SIG-M5 treated with dmso at 0.1 percent for 504 hours (cell line): ENCODE measurements around the gene FBXL22.
"Not testable (repeated sequence)": the region's sequence is repeated elsewhere in the genome, so short reads cannot be mapped to it uniquely, and the experiment has no call there.

Experiments
- DNase-seq: peaks from one replicate; lab custom pipeline; 2025; ENCODE audit not compliant: unreplicated experiment; lab: John Stamatoyannopoulos, UW

FBXL22 gene

DNA sequence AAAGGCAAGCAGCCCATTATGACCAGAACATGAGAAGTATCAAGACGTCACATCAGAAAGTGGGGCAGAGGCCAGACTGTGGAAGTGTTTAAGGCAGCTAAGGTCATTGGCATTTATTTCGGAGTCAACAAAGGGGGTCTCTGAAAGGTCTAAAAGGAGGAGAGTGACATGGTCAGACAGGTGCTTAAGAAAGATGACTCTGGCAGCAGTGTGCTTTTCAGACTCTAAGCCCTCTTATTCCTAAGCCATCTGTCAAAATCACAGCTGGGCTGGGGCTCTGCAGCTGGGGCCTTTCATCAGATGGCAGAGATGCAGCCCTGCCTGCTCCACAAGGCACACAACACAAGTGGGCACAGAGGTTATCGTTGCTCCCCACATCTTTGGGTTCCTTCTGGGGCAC lies 14.0 kb downstream of the FBXL22 start:
- DNase-seq, result no peak

DNA sequence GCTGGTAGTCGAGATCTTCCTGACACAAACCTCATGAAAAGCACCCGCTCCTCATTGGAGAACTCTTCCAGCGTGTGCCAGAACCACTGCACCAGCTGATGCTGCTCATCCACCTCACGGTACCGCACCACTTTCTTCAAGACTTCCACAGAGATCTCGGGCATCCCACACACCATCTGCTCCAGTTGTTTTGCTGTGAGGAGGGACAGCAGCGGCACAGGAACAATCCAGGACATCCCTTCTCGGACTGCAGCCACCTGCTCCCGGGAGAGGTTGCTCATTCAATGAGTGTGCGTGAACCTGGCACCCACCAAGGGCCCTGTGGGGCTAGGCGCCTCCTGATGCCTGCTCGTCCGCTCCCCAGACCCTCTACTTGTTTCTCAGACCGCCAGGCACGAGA lies 15.1 kb downstream of the FBXL22 start:
- no peak for DNase-seq

DNA sequence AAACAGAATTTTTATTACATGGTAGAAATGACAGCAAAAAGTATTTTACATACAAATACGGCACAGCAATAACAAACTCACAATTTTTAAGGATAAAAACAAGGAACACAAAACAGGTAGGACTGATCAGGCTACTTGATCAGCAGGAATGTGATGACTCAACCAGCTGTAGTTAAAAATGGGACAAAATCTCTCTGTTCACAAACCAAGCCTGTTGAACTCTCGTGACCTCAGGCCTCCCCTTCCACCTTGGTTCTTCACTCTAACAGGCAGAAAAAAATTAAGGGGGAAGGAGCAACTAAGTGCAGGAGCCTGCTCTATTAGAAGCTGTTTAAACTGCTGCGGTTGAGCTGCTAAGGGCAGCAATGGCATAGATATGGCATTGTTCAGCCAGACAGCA lies 18.7 kb downstream of the FBXL22 start:
- no peak for DNase-seq

DNA sequence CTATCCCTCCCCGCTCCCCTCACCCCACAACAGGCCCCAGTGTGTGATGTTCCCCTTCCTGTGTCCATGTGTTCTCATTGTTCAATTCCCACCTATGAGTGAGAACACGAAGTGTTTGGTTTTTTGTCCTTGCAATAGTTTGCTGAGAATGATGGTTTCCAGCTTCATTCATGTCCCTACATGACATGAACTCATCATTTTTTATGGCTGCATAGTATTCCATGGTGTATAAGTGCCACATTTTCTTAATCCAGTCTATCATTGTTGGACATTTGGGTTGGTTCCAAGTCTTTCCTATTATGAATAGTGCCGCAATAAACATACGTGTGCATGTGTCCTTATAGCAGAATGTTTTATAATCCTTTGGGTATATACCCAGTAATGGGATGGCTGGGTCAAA lies 20.0 kb downstream of the FBXL22 start:
- DNase-seq, result not testable (repeated sequence)

DNA sequence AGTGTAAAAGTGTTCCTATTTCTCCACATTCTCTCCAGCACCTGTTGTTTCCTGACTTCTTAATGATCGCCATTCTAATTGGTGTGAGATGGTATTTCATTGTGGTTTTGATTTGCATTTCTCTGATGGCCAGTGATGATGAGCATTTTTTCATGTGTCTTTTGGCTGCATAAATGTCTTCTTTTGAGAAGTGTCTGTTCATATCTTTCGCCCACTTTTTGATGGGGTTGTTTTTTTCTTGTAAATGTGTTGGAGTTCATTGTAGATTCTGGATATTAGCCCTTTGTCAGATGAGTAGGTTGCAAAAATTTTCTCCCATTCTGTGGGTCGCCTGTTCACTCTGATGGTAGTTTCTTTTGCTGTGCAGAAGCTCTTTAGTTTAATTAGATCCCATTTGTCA lies 20.4 kb downstream of the FBXL22 start:
- not testable (repeated sequence) for DNase-seq

DNA sequence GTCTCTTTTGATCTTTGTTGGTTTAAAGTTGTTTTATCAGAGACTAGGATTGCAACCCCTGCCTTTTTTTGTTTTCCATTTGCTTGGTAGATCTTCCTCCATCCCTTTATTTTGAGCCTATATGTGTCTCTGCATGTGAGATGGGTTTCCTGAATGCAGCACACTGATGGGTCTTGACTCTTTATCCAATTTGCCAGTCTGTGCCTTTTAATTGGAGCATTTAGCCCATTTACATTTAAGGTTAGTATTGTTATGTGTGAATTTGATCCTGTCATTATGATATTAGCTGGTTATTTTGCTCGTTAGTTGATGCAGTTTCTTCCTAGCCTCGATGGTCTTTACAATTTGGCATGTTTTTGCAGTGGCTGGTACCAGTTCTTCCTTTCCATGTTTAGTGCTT lies 23.6 kb downstream of the FBXL22 start:
- not testable (repeated sequence) for DNase-seq

DNA sequence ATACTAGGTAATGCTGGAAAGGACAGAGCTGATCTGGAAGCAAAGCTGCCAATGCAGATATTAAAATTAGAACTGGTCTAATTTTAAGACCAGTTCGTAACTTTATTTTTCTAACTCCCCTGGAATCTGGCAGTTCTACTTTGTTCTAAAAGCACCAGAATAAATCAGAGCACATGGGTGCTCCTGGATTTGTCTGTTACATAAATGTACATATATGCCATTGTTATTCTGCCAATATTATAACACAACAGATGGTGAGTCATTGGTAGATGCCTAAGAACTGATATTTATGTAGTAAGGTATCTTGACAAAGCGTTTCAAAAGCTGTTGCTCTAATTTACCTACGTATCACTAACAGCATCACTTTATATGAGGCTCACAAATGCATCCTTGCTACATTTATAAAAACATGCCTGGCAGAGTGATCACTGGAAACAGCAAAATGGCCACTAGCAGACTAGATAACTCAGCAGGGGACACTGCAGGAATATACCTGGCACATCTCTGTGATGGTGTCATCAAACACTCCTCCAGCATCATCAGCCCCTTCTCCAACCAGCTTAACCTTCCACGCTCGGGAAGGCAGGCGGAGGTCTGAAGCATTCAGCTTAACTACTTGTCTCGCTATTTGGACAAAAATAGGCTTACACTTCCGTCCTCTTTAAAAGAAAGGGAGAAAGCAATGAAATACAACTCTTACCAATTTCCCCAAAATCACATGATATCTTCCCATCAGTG lies 26.2 kb downstream of the FBXL22 start:
- no peak for DNase-seq

DNA sequence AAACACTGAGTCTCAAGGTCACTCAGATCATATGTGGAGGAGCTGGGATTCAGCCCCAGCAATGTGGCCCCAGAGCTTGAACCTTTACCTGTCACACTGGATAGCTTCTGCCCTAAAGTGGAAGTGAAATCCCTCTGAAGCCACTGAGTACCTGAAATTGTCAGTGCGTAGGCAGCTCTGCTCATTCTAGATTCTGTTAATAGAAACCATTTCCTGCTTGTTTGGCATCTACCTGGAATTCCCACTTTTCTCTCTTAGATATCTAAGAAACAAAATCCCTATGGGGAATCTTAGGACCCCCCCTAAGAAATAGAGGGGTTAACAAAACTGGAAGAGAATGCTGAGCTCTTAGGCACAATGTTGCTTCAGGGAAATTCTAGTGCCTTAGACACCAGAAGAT lies 29.8 kb downstream of the FBXL22 start:
- DNase-seq, result no peak

DNA sequence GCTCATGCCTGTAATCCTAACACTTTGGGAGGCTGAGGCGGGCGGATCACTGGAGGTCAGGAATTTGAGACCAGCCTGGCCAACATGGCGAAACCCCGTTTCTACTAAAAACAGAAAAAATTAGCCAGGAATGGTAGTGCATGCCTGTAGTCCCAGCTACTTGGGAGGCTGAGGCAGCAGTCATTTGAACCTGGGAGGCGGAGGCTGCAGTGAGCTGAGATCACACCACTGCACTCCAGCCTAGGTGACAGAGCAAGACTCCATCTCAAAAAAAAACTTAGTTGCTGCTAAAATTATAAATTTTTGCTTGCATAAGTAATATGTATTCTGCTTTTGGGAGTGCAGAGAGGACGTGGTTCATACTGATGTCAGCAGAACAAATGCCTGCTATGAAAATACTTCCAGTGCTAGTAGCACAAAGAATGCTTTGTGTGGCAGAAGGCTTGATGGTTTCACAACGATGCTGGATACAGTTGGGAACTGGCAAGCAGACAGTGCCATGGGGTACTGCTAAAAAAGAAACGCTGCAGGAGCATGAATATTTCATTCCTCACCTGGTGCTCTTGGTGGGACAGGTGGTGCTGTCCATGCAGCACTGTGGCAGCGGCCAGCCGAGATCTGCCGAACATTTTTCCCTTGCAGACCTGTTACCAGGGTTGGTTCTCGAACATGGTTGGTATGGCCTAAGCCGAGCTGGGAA lies 31.1 kb downstream of the FBXL22 start:
- DNase-seq, result no peak

DNA sequence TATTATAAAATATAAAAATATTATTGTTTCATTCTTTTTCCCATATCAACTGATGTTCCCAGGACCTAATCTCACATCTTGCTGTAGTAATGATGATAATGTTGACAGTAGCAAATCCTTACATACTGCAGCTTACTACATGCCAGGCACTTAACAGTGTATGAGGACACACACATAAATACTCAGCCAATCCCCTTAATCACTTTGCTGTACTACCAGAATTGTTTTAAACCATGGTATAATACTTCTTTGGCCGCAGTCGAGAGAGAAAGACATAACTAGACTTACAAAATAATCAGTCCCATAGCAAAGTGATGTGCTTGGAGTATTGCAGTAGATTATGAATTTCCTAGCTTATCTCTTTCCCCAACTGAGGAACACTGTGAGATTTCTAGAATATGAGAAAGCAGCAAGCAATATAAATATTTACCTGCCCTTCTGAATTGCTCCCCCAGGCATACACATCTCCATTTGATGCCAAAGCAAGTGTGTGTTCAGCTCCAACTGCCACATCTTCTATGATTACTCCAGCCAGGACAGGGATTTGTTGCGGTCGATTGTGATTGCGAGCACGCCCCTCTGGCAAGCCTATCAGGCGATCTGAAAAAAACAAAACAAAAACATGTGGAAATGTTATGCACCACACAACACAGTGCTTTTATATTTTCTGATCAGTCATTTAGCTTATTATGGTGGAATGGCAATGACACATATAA lies 33.0 kb downstream of the FBXL22 start:
- no peak for DNase-seq

DNA sequence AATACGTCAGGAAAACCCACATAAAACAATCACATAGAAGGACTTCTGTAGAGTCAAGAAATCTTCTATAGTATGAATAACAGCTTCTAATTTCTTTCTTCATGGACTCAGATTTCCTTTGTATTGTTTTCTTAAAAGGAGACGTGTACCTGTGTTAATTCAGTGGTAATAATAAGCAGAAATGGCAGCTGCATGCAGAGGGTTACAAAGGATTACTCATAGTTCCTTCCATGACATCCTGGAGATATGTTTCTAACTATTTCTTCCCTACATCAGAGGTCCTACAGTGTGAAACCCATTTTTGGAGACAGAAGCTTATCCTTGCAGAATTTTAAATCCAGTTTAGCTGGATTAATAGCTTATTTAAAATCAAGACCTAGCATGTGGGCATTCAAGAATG lies 36.1 kb downstream of the FBXL22 start:
- DNase-seq, result no peak

DNA sequence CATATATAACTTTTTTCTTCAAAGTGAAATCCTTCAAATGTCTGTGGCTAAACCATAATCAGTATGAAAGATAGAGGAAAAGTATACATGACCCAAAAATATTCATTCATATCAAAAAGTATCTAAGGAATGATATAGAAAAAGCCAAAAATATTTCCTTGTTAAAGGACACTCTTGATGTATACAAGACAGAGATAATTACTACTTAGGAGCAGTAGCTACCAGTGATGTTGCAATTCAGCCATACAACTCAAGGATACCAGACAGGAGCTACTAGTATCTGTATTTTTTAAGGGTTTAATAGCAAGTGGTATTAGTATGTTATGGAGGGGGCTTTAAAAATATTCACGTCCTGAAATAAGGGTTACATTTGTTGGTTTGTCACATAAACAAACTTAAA lies 37.0 kb downstream of the FBXL22 start:
- no peak for DNase-seq

DNA sequence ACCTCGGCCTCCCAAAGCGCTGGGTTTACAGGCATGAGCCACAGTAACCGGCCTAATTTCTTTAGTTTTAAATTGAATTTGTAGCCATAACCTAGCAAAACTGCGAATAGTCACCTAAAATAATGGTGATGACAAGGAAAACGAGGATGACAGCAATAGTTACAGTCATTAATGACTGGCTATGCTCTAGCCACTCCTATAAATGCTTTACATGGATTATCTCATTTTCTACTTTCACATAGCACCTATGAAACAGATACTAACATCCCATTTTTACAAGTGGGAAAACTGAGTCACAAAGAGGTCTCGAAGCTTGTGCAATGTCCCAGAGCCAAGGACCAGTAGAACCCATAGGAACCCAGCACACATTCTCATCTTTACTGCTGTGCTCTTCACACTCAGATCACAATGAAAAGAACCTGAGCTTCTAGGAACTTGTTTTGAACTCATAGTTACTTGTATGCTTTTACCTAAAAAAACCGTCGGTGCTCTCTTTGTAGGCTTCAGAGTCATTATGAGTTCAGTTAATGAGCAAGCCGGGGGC lies 39.4 kb downstream of the FBXL22 start:
- no peak for DNase-seq

DNA sequence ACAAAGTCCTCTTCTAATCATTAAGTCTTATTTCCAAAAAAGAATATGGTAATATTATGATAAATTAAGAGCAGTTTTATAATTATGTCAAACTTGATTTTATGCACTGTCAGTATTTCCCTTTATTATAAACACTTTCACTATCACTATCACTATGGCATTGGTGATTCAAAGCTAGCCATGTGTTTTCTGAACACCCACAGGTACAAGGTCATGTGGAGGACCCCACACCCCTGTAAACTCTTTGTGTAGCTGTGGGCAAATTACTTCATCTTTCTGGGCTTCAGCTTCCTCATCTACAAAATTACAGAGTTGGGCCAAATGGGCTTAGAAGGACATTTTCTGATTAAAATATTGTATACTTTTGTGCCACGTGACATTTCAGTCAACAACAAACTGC lies 41.7 kb downstream of the FBXL22 start:
- no peak for DNase-seq

DNA sequence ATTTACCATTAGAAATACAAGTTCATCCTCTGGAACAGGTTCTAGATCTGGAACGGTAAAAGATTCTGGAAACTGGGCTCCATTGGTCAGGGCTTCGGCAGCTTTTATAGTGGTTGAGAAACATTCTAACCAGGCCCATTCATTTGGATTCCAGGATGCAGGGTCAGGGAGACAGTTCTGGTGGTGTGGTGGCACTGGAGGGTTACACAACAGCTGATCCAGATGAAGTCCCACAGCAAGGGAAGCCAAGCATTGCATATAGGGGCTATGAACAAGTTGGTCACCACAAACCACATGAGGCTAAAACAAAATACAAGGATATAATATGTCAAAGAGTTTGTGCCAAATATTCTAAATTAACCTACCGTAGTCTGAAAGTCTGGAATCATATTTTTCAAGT lies 43.0 kb downstream of the FBXL22 start:
- no peak for DNase-seq
